A673 (cell line): ENCODE data around the gene CDC42EP3. TPM values are rescaled to one million over a fixed set of nuclear protein-coding genes. Genes with fewer than 3 reads are reported as not detected.

Source experiments
- BruUV-seq: library from RNA; stranded (reverse); fragments of 400-500 nt; replicated peaks from 2 replicates; lab custom pipeline; 2021; lab: Mats Ljungman, UMichigan
- CTCF ChIA-PET: fragments of 300-600 bp; sonication (Branson Sonifier 250); formaldehyde crosslinking; loops from one replicate; lab custom pipeline; 2022; ENCODE audit warnings: antibody characterized with exemption; lab: Charles Lee
- POLR2A ChIA-PET: fragments of 300-600 bp; sonication (Branson Sonifier 250); formaldehyde crosslinking; loops from one replicate; lab custom pipeline; 2022; ENCODE audit warnings: antibody characterized with exemption; ENCODE audit not compliant: low non-redundant PET; lab: Charles Lee
- DNase-seq: peaks from one replicate; pipeline ENCODE4 v3.0.0-alpha.2; 2015; ENCODE audit warnings: low spot score
- H3K27ac ChIP-seq: fragments of 200-600 bp; sonication (generic); 2 replicates; pipeline ENCODE4 v1.5.1; 2016; ENCODE audit warnings: mixed run types, low read depth, mild to moderate bottlenecking, mixed read lengths, antibody characterized with exemption, low read length; ENCODE audit not compliant: poor library complexity, severe bottlenecking
- H3K27me3 ChIP-seq: fragments of 200-600 bp; sonication (generic); replicated peaks from 2 replicates; pipeline ENCODE4 v1.6.1; 2017; ENCODE audit warnings: mixed run types, low read depth, mild to moderate bottlenecking, mixed read lengths, antibody characterized with exemption, low read length; ENCODE audit not compliant: insufficient read depth, poor library complexity
- H3K36me3 ChIP-seq: fragments of 200-600 bp; sonication (generic); 2 replicates; pipeline ENCODE4 v1.6.1; 2016; ENCODE audit warnings: mixed run types, mild to moderate bottlenecking, mixed read lengths, antibody characterized with exemption, low read length; ENCODE audit not compliant: insufficient read depth, poor library complexity, severe bottlenecking
- H3K4me1 ChIP-seq: fragments of 200-600 bp; sonication (generic); 2 replicates; pipeline ENCODE4 v1.6.1; 2017; ENCODE audit warnings: mixed run types, mild to moderate bottlenecking, mixed read lengths, antibody characterized with exemption, low read length; ENCODE audit not compliant: insufficient read depth, poor library complexity, severe bottlenecking
- H3K4me3 ChIP-seq: fragments of 200-600 bp; sonication (generic); 2 replicates; pipeline ENCODE4 v1.5.1; 2016; ENCODE audit warnings: low read depth, mixed run types, mild to moderate bottlenecking, mixed read lengths, low read length; ENCODE audit not compliant: poor library complexity, severe bottlenecking
- H3K9me3 ChIP-seq: fragments of 200-600 bp; sonication (generic); 2 replicates; pipeline ENCODE4 v1.6.1; 2016; ENCODE audit warnings: mixed run types, low read depth, mild to moderate bottlenecking, mixed read lengths, antibody characterized with exemption, low read length; ENCODE audit not compliant: poor library complexity, severe bottlenecking
- EZH2 ChIP-seq: fragments of 200-600 bp; sonication (generic); IDR thresholded peaks from 2 replicates; pipeline ENCODE4 v1.6.1; 2017; ENCODE audit warnings: borderline replicate concordance, low read depth, mild to moderate bottlenecking, mixed read lengths, antibody characterized with exemption, low read length; ENCODE audit not compliant: poor library complexity, severe bottlenecking
- intact Hi-C: fragments of 100-400 bp; cut with micrococcal nuclease; formaldehyde crosslinking; loops from one replicate; pipeline ENCODE4 v1.10.0; 2022; ENCODE audit not compliant: unreplicated experiment
- total RNA-seq: library from RNA; stranded (reverse); gene quantifications from 2 replicates; pipeline ENCODE4 v1.2.3, GENCODE V29; 2021
- TF ChIP-seq, protein P1 (sequence below): fragments of 300-800, 200-600 bp; sonication (generic); conservative IDR thresholded peaks from 2 replicates; pipeline ENCODE4 v1.5.1; 2017; ENCODE audit warnings: low read depth, mild to moderate bottlenecking, antibody characterized with exemption, low read length, moderate library complexity, mixed read lengths

The CDC42EP3 gene
- total RNA-seq, 1 experiment from 2014 or later = 12.2 TPM

DNA sequence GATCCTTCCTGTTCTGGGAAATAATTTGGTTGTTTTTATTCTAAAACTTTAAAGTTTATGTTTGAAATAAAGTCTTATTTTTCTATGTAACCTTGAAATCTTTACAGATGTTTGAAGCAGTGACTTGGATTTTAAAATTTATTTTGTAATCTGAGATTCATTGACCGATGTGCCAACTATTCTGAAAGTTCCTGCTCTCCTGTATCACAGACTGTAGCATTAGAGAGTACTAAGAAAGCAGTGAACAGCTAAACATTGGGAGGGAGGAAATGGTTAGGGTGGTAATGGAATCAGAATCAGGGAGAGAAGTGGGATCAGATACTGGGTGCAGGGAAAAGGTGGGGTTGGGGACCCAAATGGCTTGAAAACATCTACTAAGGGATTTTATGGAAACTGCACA, 69.9 kb downstream of the CDC42EP3 start:
- CTCF ChIA-PET = no interaction called here
- TF ChIP-seq, protein P1, sequence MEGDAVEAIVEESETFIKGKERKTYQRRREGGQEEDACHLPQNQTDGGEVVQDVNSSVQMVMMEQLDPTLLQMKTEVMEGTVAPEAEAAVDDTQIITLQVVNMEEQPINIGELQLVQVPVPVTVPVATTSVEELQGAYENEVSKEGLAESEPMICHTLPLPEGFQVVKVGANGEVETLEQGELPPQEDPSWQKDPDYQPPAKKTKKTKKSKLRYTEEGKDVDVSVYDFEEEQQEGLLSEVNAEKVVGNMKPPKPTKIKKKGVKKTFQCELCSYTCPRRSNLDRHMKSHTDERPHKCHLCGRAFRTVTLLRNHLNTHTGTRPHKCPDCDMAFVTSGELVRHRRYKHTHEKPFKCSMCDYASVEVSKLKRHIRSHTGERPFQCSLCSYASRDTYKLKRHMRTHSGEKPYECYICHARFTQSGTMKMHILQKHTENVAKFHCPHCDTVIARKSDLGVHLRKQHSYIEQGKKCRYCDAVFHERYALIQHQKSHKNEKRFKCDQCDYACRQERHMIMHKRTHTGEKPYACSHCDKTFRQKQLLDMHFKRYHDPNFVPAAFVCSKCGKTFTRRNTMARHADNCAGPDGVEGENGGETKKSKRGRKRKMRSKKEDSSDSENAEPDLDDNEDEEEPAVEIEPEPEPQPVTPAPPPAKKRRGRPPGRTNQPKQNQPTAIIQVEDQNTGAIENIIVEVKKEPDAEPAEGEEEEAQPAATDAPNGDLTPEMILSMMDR = no peak
- TF ChIP-seq EZH2 = no peak
- H3K27ac ChIP-seq = no peak overlapping the region
- H3K4me3 ChIP-seq = no peak overlapping the region
- BruUV-seq = no TSS peak
- no peak for DNase-seq
- POLR2A ChIA-PET = no interaction called here
- H3K4me1 ChIP-seq = no peaks in the 10 kb centered on the region
- H3K27me3 ChIP-seq = no peaks in the 10 kb centered on the region
- H3K36me3 ChIP-seq = no peaks in the 10 kb centered on the region
- intact Hi-C loops = no loop called here
- H3K9me3 ChIP-seq = no peaks in the 10 kb centered on the region

DNA sequence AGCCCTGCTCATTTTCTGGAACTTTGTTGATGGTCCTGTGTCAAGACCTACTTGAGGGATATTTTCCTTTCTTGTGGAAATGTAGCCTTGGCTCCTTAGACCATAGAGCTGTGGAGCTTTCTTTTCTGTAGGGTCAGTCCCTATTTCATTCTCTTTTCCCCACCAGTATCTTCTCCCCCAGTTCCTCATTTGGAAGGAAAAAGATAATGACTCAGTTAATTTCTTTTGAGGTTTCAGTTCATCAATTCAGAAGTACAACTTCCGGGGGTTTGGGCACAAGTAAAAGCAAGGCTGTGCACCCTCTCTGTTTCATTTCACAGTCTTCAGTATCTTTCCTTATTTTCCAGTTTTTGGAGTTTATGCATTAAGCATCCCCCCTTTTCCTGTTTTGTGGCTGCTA, 70.7 kb downstream of the CDC42EP3 start:
- Histone ChIP-seq H3K9me3 (no peaks in the 10 kb centered on the region), H3K4me3 (no peak overlapping the region), H3K27ac (no peak overlapping the region), H3K4me1 (no peaks in the 10 kb centered on the region), H3K36me3 (no peaks in the 10 kb centered on the region), H3K27me3 (no peaks in the 10 kb centered on the region)
- BruUV-seq = no TSS peak
- intact Hi-C loops = no loop called here
- no peak for DNase-seq
- ChIA-PET CTCF (no interaction called here), POLR2A (no interaction called here)
- no peak for TF ChIP-seq EZH2
- TF ChIP-seq, protein P1 = no peak

DNA sequence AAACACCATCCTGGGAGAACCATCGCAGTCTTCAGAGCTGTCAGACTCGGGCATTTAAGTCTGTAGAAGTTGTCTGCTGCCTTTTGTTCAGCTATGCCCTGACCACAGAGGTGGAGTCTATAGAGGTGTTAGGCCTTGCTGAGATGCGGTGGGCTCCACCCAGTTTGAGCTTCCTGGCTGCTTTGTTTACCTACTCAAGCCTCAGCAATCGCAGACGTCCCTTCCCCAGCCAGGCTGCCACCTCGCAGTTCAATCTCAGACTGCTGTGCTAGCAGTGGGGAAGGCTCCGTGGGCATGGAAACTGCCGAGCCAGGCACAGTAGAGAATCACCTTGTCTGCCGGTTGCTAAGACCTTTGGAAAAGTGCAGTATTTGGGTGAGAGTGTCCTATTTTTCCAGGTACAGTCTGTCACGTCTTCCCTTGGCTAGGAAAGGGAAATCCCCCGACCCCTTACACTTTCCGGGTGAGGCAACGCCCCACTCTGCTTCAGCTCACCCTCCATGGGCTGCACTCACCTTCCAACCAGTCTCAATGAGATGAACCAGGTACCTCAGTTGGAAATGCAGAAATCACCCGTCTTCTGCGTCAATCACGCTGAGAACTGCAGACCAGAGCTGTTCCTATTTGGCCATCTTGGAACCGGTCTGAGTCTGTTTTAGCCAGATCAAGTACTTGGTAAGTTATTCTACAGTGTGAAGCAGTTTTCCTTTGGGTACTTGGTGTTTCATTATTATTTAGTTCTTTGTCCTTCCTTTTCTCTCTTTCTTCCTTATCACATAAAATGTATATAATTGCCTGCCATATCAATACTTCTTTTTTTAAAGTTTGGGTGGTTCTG, 71.5 kb downstream of the CDC42EP3 start:
- no peaks in the 10 kb centered on the region for H3K4me1 ChIP-seq
- no TSS peak for BruUV-seq
- H3K36me3 ChIP-seq = no peaks in the 10 kb centered on the region
- ChIA-PET POLR2A (no interaction called here), CTCF (no interaction called here)
- intact Hi-C loops = no loop called here
- H3K27me3 ChIP-seq = no peaks in the 10 kb centered on the region
- H3K9me3 ChIP-seq = no peaks in the 10 kb centered on the region
- no peak overlapping the region for H3K4me3 ChIP-seq
- no peak for DNase-seq
- TF ChIP-seq, protein P1 = no peak
- no peak for TF ChIP-seq EZH2
- no peak overlapping the region for H3K27ac ChIP-seq
